Astrocyte of the cerebellum (primary cell): Measurements from ENCODE around the gene CFAP57.

Experiments
- DNase-seq: peaks from one replicate; pipeline ENCODE4 v3.0.0-alpha.2; 2011; ENCODE audit warnings: low read depth
- H3K4me3 ChIP-seq: 2 replicates; pipeline ENCODE4 v1.5.1; 2011; ENCODE audit warnings: mild to moderate bottlenecking, low read depth, low read length, moderate library complexity
- in situ Hi-C: cut with HindIII; loops from 2 replicates; pipeline ENCODE4 v1.10.0; 2017; ENCODE audit warnings: low sequenced_read_pairs
- TF ChIP-seq, protein P1 (sequence below): IDR thresholded peaks from 2 replicates; pipeline ENCODE4 v1.5.1; 2012; ENCODE audit warnings: low read length, low read depth, moderate library complexity, mild to moderate bottlenecking; ENCODE audit errors: missing control alignments

CFAP57 gene

DNA sequence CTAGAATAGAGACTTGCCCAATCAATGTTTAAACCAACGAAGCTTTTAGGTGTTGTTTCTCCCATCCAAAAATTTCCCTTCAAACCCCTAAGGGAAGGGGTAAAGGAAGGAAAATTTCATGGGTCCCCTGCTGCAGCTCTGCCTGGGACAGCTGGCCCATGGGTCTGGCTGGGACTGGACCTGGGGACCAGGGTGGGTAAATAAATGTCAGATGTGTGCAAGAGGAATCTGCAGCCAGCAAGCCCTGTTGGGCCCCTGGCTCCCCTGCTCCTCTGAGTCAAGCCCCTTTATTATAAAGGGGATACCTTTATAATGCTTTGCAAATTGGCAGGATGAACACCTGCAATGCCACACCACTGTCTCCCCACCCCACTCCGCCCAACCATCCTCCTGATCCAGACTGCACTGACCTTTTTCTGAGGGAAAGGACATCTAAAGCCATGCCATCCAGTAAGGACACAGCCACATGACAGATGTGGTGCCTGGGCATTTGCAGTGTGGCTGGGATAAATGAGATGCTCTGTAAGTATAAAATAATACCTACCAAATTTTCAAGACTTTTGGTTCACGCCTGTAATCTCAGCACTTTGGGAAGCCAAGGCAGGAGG, 95.8 kb downstream of the CFAP57 start:
- TF ChIP-seq, protein P1, sequence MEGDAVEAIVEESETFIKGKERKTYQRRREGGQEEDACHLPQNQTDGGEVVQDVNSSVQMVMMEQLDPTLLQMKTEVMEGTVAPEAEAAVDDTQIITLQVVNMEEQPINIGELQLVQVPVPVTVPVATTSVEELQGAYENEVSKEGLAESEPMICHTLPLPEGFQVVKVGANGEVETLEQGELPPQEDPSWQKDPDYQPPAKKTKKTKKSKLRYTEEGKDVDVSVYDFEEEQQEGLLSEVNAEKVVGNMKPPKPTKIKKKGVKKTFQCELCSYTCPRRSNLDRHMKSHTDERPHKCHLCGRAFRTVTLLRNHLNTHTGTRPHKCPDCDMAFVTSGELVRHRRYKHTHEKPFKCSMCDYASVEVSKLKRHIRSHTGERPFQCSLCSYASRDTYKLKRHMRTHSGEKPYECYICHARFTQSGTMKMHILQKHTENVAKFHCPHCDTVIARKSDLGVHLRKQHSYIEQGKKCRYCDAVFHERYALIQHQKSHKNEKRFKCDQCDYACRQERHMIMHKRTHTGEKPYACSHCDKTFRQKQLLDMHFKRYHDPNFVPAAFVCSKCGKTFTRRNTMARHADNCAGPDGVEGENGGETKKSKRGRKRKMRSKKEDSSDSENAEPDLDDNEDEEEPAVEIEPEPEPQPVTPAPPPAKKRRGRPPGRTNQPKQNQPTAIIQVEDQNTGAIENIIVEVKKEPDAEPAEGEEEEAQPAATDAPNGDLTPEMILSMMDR: no peak
- no peak overlapping the region for H3K4me3 ChIP-seq
- in situ Hi-C loops: no loop called here
- no peak for DNase-seq

DNA sequence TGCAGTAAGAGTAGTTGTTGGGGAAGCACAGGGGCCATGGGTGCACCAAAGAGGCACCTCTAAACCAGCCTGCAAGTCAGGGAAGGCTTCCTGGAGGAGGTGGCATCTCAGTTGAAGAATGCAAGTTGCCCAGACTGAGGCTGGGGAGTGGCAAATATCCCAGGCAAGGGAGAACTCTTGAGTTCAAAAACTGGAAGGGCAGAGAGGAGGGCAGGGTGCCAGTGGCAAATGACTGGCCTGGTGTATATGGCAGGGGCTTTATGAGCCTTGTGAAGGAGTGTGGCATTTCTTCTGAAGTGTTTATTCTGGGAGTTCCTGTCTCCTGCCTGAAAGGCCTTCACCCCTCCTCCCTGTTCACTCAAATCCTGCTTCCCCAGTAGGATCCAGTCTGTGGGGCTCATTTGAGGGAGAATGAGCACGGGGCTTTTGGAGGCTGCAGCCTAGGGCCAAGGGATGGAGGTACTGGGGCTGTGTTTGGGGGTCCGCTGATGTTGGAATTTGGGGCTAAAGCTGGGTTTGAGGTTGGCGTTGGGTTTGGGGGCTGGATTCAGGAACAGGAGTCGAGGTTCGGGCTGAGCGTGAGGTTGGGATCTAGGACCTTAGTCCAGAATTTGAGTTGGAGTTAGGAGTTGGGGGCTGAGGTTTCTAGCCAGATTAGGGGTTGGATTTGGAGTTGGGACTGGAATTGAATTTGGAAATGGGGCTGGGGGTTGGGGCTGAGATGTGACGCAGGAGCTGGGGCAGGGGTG, 97.7 kb downstream of the CFAP57 start, which contains the start of gene TMEM125:
TMEM125 (plus strand) TSS at position 357 of the 749 bp plus-strand sequence. CDS start 2,740 bp downstream, outside the sequence.
- no peak within 1 kb of the TSS for H3K4me3 ChIP-seq
- in situ Hi-C loops: no loop called here
- DNase-seq: no peak
- TF ChIP-seq, protein P1: no peak

DNA sequence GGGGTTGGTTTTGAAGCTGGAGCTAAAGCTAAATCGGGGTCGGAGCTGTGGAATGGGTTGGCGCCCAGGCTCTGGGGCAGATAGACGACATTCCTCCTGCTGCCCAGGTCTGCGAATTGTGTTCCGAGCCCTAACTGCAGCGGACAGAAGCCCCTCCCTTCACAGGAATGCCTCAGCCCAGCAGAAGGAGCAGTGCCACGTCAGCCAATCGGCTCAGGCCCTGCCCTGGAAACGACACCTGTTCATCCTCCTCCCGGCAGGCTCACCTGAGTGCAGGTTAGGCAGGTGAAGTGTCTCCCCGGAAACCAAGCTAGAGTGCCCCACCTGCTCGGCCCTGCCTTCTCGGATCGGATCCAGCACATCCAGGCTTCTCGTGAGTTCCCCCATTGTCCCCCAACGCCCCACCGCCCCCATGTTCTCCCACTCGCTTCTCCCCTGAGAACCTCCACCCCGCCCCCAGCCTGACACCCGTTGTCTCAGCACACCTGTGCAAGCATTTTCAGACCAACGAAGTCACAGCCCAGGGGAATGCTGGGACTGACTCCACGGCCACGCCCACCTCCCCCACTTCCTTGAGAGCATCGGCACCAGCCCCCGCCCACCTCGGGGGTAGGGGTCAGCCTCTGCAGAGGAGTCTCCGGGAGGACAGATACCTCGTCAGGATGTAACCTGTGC, 98.4 kb downstream of the CFAP57 start:
- no peak overlapping the region for H3K4me3 ChIP-seq
- in situ Hi-C loops: no loop called here
- no peak for DNase-seq
- TF ChIP-seq, protein P1: no peak

DNA sequence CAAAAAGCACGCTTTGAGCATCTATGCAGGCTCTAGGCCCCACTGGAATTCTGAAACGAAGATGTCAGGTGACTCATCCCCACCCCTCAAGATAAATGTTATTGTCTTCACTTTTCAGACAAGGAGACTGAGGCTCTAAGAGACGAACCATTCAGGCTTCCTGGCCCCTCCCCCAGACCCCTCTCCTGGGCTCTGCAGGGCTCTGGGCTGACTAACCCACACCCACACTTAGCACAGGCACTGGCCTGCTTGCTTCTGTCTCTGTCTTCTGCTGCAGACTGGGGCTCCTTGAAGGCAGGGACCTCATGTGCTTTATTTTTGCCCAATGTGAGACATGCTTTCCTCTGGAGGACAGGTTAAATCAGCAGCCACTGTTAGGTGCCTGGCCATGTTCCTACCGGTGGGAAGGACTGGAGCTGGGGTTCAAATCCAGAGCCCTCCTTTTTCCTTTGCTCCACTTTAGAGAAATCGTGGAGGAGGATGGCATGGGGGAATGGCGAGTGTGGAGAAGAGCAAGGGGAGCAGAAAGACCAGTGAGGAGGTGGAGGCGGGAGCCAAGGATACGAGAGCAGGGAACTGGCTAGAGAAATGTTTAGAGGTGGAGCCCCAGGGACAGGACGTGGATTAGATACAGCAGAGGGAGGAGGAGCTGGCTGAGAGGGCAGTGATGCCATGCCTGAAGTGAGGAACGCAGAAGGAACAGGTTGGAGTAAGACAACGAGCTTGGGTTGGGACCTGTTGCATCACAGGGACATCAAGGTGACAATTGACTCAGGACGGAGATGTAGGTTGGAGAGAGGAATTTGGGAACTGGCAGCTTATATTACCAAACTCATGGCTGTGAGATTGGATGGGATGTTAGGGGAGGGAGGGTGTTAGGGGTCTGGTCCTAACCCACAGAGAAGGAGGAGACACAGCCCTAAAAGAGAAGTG, 99.3 kb downstream of the CFAP57 start:
- no peak overlapping the region for H3K4me3 ChIP-seq
- TF ChIP-seq, protein P1: no peak
- in situ Hi-C loops: no loop called here
- no peak for DNase-seq

DNA sequence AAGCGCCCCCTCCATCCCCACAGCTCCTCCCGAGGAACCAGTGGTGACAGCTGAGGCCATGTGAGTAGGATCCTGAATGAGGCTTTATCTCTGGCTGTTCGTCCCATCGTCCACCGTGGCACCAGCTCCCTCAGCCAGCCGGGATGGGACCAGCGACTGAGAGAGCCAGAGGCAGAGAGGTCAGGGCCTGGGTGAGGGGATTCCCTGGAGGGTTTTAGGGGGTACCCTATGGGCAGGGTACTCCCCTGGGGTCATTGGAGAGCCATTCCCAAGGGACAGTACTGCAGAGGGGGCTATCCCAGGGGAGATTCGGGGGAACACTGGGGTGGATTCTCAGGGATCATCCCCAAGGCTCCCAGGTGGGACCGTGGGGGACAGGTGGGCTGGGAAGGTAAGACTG, 100.0 kb downstream of the CFAP57 start:
- TF ChIP-seq, protein P1: no peak
- DNase-seq: no peak
- in situ Hi-C loops: no loop called here
- no peak overlapping the region for H3K4me3 ChIP-seq
